ENCODE data around the gene MMP1.

DNA sequence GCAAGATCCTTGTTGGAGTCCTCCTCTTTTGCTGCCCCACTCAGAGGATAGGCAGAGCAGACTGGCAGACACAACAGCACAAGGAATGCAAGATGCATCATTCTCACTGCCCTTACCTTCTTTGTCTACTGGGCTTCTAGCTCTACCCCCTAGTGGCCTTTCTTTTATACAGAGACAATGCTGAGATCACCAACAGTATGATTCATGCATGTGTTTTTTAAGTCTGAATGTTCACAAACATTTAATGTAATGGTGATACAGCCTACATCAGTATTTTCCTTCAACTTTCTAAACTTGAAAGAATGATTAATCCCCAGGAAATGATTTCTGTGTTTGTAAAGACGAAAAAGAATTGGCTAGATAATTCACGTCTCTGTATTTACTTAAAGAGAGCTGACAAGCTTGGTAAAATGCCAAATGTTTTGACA, 17.5 kb downstream of the MMP1 start, which contains the start of gene MMP10:
- TF ChIP-seq, protein P1, sequence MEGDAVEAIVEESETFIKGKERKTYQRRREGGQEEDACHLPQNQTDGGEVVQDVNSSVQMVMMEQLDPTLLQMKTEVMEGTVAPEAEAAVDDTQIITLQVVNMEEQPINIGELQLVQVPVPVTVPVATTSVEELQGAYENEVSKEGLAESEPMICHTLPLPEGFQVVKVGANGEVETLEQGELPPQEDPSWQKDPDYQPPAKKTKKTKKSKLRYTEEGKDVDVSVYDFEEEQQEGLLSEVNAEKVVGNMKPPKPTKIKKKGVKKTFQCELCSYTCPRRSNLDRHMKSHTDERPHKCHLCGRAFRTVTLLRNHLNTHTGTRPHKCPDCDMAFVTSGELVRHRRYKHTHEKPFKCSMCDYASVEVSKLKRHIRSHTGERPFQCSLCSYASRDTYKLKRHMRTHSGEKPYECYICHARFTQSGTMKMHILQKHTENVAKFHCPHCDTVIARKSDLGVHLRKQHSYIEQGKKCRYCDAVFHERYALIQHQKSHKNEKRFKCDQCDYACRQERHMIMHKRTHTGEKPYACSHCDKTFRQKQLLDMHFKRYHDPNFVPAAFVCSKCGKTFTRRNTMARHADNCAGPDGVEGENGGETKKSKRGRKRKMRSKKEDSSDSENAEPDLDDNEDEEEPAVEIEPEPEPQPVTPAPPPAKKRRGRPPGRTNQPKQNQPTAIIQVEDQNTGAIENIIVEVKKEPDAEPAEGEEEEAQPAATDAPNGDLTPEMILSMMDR (IDR thresholded peaks at IDR 0.05): peak in 3 of 7 experiments; percentile 8 to 27 (median 18)
- TF ChIP-seq POLR2A (IDR thresholded peaks at IDR 0.05): no peak

Measured in body of pancreas (tissue), 4 donors.